ENCODE results near the gene CCDC90B.

DNA sequence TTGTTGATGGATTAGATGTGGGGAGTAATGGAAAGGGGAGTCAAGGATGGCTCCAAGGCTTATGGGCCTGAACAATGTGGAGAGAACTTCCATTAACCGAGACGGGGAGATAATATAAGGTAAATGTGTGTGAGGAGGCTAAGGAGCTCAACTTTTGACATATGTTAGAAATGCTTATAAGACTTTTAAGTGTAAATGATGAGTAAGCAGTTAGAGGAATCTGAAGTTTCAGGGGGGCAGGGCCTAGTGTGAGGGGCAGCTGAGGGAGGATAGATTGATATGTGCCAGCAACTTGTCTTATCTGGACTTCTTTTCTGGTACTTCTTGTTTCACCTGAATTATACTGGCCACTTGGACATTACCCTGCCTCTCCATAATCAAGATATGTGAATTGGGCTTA, 62.7 kb downstream of the CCDC90B start:
- no peak for TF ChIP-seq EZH2 (IDR thresholded peaks at IDR 0.05; ENCODE audit: borderline replicate concordance, low read length)
- no peak for TF ChIP-seq CTCF (IDR thresholded peaks at IDR 0.05; ENCODE audit: low read length)
